ENCODE measurements around the gene LMO7.

Gene LMO7

GRCh38 chr13:75811361-75811760 lies 175.2 kb downstream of the LMO7 start:
- DNase-seq = no peak

- DNase-seq = no peak
Measured at GRCh38 chr13:75811841-75812240, 175.7 kb downstream of the LMO7 start.

- no peak for DNase-seq
Measured at GRCh38 chr13:75812751-75813181, 176.6 kb downstream of the LMO7 start.

DNA sequence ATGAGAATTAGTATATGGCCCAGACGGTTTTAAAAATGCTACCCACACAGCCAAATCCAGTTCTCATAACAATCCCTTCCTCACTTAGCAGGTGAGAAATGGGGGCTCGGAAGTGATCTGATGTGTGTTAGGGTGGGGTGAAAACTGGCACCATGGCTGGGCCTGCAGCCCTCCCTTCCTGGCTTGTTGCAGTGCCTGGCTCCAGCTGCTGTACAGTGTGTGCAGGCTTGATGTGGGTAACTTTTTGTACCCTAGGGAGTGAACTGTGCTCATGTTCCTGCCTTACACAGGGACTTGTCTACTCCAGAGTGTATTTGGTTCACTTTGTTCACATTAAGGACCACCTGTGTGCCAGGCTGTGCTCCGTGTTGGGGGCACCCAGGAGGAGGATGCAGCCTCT lies 177.2 kb downstream of the LMO7 start:
- DNase-seq = no peak

- DNase-seq = no peak
Measured at GRCh38 chr13:75818179-75818967, 182.2 kb downstream of the LMO7 start.

- no peak for DNase-seq
Measured at GRCh38 chr13:75818968-75819225, 182.8 kb downstream of the LMO7 start.

DNA sequence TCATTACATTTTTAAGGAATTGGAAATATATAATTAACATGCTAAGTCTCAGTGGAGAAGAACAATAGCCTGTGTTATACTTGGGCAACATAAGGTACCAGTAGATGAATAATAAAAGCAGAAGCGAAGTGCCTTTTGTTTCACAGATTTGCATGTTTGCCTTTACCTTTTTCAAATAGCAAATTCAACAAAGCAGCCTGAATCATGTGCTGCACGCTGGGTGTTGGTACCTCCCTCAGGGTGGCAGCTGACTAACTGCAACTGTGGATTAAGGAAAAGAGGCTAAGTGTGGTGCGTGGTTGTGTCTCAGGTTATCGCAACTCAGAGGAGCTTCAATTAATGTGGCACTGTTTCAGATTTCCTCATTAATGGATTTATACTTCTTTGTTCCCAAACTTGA lies 189.0 kb downstream of the LMO7 start:
- no peak for DNase-seq

DNA sequence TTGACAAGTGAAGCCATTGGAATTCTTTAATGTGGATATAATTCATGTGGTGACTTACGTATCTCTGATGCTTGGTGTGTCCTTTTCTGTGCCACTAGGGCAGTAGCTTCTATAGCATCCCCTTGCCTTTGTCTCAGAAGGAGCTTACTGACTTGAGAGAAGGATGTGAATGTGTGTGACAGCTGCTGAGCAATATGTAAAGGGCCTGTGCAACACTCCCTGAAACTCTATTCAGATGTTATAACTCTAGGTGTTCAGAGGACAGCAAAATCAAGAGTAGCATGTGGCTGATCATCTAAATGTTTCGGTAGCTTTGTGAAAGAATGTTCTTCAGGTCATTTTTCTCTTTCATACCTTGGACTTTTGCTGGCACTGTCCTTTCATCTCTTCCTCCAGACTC lies 189.5 kb downstream of the LMO7 start:
- no peak for DNase-seq

DNA sequence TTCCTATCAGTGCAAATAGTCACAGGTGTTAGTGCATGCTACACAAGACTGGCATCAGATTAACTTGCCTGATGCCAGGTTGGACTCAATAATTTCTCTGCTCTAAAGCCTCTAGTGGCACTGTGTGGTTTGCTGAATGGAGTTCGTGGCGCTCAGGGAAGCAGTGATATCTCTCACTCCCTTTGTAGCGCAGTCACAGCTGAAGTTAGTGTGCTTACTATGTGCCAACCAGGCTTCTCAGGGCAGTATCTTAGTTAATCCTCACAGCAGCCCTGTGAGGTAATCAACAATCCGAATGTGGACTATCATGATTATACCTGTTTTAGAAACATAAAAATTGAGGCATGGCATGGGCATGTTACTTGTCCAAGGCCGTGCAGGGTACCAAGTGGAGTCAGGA lies 190.3 kb downstream of the LMO7 start:
- no peak for DNase-seq

- no peak for DNase-seq
Measured at GRCh38 chr13:75829830-75830229, 193.7 kb downstream of the LMO7 start.

DNA sequence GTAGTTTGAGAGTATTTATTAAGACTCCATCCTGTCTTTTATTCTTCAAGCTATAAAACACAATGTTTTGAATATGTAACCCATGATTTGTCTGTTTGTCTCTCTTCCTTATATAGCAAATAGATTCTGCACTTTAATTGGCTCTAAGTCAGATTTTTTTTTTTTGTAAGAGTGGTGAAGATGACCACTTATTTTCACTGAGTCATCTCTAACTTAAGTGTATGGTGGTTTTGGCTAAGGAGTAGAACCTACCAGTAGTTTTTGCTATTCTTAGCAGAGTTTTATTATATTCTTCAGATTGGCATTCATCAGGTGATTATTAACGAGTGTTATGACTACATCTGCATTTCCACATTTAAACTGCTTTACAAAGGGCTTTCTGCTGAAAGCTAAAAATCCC lies 194.7 kb downstream of the LMO7 start:
- DNase-seq = no peak

GRCh38 chr13:75831389-75831788 lies 195.3 kb downstream of the LMO7 start:
- no peak for DNase-seq

GRCh38 chr13:75832812-75833211 lies 196.7 kb downstream of the LMO7 start:
- DNase-seq = no peak

- no peak for DNase-seq
Measured at GRCh38 chr13:75836441-75836840, 200.3 kb downstream of the LMO7 start.

GRCh38 chr13:75838366-75839005 lies 202.4 kb downstream of the LMO7 start:
- DNase-seq = no peak

GRCh38 chr13:75839406-75839805 lies 203.3 kb downstream of the LMO7 start:
- DNase-seq = no peak

- DNase-seq = no peak
Measured at GRCh38 chr13:75841905-75842304, 205.8 kb downstream of the LMO7 start.

DNA sequence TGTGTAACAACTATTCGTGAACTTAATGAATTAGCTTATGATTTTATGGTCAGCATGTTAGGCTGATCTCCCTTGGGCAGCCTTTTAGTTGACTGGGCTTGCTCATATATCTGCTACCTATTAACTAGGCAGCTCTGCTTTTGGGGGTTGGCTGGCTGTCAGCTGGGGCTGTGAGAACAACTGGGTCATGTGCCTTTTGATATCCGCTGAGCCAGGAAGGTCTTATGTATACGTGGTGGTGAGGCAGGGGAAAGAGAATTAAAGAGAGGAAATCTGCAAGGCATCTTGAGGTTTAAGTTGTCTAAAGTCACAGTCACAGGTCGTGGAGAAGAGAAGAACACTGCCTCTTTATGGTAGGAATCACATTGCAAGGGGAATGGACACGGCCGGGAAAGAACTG lies 206.9 kb downstream of the LMO7 start:
- DNase-seq = no peak

GRCh38 chr13:75843991-75844390 lies 207.9 kb downstream of the LMO7 start:
- no peak for DNase-seq

- DNase-seq = no peak
Measured at GRCh38 chr13:75847588-75847987, 211.5 kb downstream of the LMO7 start.

DNA sequence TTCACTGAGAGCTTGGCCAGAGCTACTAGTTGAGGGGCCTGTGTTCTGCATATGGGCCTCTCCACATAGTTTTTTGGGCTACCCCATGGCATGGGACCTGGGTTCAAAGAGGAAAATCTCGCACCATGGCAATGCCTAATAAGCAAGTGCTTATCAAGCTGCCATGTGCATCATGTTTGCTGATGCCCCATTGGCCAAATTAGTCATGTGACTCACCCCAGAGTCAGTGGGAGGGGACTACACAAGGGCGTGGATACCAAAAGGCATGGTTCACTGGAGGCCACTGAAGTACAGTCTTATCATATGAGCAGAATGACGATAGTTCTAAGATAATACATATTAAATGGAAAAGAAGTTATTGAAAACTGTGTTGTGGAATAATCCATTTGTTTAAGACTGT lies 214.8 kb downstream of the LMO7 start:
- DNase-seq = no peak

DNA sequence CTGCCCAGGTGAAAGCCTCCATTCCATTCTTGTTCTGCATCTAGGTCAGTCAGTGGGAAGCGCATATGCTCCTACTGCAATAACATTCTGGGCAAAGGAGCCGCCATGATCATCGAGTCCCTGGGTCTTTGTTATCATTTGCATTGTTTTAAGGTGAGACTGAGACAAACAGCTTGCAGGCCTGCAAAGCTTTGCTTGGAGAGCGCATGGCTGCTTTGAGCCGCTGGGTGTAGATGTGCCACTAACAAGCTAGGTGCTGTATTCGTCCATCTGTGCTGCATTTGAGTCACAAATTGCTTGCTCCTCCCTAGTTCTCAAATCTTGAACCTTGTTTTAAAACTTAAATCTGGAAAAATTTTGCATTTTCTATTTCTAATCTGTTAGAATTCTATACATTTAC lies 219.1 kb downstream of the LMO7 start:
- no peak for DNase-seq

DNA sequence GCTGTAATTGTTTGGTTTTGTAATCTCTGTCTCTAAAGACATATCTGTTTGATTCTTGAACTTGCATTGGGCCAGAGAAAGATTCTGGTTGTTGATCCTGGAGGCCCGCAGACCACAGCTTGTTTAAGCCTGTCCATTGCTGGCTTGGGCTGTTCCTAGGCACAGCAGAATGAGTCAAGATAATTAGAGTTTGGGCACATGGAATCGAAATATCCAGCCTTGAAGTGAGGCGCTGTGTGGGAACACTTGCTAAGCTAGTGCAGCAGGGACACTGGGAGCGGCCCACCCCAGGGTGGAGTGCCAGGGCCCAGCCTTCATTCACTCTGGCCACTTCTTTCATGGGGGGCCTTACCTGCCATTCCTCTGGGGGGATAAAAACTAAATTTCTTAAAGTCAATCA lies 219.7 kb downstream of the LMO7 start:
- no peak for DNase-seq

DNA sequence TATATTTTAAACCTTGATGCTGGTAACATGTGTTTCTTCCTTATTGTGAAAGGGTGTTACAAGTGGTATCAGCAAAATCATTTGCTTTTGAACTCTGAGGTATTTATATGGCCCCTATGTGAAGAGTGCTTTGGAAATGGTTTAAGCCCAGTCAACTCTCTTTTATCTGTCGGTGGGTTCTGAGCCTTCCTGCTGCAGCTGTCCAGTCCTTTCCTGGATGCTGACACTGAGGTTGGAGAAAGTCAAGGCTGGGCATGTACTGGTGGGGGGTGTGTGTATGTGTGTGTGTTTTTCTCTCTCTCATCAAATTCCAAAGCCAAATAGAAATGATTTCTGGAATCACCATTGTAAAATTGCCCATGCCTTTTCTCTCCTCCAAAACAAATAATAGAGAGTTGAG lies 221.2 kb downstream of the LMO7 start:
- no peak for DNase-seq

GRCh38 chr13:75860935-75861334 lies 224.8 kb downstream of the LMO7 start:
- DNase-seq = no peak

Measured in NK-92 treated with Interleukin-12 subunit alpha and Interleukin-12 subunit beta, amount 100 ng/mL, for 24 hours (cell line).